ENCODE measurements around the gene FBLN1.

Gene FBLN1

DNA sequence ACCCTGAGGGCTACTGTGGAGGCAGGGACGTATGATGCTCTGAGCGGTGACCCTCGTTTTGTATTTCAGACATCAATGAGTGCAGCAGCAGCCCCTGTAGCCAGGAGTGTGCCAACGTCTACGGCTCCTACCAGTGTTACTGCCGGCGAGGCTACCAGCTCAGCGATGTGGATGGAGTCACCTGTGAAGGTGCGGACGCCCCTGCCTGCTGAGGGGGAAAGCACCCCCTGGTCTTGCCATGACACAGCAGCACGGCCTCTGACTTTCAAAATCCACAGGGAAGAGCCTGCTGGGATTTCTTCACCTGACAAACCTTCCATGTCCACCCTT lies 44.3 kb downstream of the FBLN1 start:
- peaks cover 56% of the 10 kb centered on the region for H3K36me3 Mint-ChIP-seq (ENCODE audit: low read depth)
- no peaks in the 10 kb centered on the region for H3K9me3 Mint-ChIP-seq
- H3K27me3 Mint-ChIP-seq (ENCODE audit: low read depth, poor library complexity): peaks cover 6% of the 10 kb centered on the region
- no peak overlapping the region for H3K27ac Mint-ChIP-seq
- H3K4me3 Mint-ChIP-seq: no peak overlapping the region
- TF ChIP-seq, protein P1, sequence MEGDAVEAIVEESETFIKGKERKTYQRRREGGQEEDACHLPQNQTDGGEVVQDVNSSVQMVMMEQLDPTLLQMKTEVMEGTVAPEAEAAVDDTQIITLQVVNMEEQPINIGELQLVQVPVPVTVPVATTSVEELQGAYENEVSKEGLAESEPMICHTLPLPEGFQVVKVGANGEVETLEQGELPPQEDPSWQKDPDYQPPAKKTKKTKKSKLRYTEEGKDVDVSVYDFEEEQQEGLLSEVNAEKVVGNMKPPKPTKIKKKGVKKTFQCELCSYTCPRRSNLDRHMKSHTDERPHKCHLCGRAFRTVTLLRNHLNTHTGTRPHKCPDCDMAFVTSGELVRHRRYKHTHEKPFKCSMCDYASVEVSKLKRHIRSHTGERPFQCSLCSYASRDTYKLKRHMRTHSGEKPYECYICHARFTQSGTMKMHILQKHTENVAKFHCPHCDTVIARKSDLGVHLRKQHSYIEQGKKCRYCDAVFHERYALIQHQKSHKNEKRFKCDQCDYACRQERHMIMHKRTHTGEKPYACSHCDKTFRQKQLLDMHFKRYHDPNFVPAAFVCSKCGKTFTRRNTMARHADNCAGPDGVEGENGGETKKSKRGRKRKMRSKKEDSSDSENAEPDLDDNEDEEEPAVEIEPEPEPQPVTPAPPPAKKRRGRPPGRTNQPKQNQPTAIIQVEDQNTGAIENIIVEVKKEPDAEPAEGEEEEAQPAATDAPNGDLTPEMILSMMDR (IDR thresholded peaks at IDR 0.05): no peak
- no peak for DNase-seq
- peaks cover 26% of the 10 kb centered on the region for H3K4me1 Mint-ChIP-seq

DNA sequence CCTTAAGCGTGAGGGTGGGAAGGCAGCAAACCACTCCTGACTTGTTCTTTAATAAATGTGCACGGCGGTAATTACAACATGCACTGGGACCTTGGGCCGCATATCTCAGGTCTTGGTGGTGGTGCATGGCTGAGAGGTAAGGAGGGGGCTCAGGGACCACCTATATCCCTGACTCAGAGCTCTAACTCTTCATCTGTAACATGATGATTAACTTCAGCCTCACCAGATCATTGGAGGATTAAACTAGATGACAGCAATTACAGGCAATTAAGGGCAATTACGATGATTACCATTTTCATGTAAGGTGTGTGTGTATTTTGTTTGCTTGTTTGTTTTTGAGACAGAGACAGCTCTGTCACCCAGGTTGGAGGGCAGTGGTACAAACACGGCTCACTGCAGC lies 45.0 kb downstream of the FBLN1 start:
- Mint-ChIP-seq H3K27ac (no peak overlapping the region), H3K27me3 (ENCODE audit: low read depth, poor library complexity) (peaks cover 6% of the 10 kb centered on the region), H3K4me3 (no peak overlapping the region), H3K9me3 (no peaks in the 10 kb centered on the region), H3K36me3 (ENCODE audit: low read depth) (peaks cover 54% of the 10 kb centered on the region), H3K4me1 (peaks cover 32% of the 10 kb centered on the region)
- TF ChIP-seq, protein P1 (IDR thresholded peaks at IDR 0.05): no peak
- no peak for DNase-seq

DNA sequence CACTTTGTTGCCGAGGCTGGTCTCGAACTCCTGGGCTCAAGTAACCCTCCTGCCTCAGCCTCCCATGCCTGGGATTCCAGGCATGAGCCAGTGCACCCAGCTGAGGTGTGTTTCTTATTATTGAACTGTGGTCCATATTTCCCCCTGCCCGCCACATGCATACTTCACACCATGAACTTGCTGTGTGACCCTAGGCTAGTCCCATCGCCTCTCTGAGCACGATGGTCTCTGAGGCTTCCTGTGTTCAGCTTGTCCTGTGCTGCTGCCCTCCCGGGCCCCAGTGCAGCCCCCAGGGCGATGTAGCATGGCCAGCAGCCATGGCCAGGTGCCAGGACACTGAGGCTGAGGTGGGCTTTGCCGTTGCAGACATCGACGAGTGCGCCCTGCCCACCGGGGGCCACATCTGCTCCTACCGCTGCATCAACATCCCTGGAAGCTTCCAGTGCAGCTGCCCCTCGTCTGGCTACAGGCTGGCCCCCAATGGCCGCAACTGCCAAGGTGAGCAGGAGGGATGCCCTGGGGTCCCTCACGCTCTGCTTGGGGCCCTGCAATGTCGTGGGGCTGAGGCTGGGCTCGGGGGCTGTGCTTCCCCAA lies 45.7 kb downstream of the FBLN1 start:
- peaks cover 38% of the 10 kb centered on the region for H3K4me1 Mint-ChIP-seq
- no peak for DNase-seq
- H3K27ac Mint-ChIP-seq: no peak overlapping the region
- no peaks in the 10 kb centered on the region for H3K9me3 Mint-ChIP-seq
- peaks cover 6% of the 10 kb centered on the region for H3K27me3 Mint-ChIP-seq (ENCODE audit: low read depth, poor library complexity)
- TF ChIP-seq, protein P1 (IDR thresholded peaks at IDR 0.05): no peak
- peaks cover 54% of the 10 kb centered on the region for H3K36me3 Mint-ChIP-seq (ENCODE audit: low read depth)
- no peak overlapping the region for H3K4me3 Mint-ChIP-seq

DNA sequence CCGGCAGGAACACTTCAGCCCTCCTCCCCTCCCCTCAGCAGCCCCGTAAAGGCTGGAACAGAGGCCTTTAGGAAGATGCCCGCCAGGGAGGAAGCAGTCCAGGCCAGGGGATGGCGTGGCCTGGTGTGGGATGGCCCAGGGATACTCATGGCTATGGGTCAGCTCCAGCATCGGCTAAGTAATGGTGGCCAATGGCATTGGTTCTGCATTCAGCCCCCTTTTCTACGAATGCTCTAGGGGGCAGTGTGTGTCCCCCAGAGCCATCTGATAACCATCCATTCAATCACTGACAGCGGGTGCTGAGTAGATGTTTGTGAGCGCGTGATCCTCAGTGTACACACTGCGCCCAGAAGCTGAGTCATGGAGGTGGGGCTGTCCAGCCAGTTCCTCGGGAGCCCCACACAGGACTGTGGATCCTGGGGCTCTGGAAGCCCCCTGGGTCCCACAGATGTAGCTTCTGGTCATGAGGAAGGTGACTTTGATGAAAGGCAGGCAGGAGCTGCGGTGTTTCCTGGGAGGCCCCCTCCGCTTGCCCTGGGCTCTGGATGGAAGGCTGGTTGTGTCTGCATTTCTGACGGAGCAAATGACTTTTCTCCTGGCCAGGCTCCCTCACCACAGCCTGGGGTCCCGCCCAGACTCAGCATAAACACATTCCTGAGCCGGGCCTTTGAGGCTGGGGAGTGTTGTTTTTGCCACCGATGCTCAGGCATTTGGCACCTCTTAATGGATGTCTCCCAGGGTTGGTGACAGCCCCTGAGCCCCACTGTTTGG lies 46.5 kb downstream of the FBLN1 start:
- peaks cover 57% of the 10 kb centered on the region for H3K36me3 Mint-ChIP-seq (ENCODE audit: low read depth)
- DNase-seq: no peak

DNA sequence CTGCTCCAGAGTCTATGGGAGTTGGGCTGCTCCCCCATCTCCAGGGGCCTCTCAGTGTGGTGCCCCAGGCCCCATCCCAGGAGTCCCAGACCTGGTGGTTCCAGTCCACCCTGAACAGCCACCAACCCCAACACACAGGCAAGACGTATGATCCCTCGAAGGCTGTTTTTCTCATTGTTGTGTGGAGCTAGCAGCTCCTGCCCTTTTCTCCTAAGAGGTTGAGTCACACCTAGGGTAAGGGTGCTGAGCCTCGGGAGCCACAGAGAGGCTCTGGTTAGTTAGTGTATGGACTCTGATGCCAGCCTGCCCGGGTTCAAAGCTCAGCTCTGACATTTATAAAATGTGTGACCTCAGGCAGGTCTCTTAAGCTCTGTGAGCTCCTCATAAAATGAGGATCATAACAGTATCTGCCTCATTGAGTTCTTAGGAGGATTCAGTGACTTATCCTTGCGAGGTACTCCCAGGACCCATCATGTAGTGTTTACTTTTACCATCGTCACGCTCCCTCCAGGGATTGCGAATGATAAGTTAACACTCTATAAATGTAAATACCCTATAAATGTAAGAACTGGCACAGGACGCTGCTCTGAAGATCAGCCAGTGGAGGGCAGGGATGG lies 47.2 kb downstream of the FBLN1 start:
- TF ChIP-seq, protein P1 (IDR thresholded peaks at IDR 0.05): no peak
- Mint-ChIP-seq H3K27me3 (ENCODE audit: low read depth, poor library complexity) (peaks cover 6% of the 10 kb centered on the region), H3K4me1 (peaks cover 45% of the 10 kb centered on the region), H3K36me3 (ENCODE audit: low read depth) (peaks cover 51% of the 10 kb centered on the region), H3K4me3 (no peak overlapping the region), H3K9me3 (no peaks in the 10 kb centered on the region), H3K27ac (no peak overlapping the region)
- DNase-seq: no peak

More for the DNA sequence above, 46.5 kb downstream of the FBLN1 start:
- no peak overlapping the region for H3K27ac Mint-ChIP-seq
- peaks cover 6% of the 10 kb centered on the region for H3K27me3 Mint-ChIP-seq (ENCODE audit: low read depth, poor library complexity)
- no peaks in the 10 kb centered on the region for H3K9me3 Mint-ChIP-seq
- TF ChIP-seq, protein P1 (IDR thresholded peaks at IDR 0.05): no peak
- H3K4me3 Mint-ChIP-seq: no peak overlapping the region
- H3K4me1 Mint-ChIP-seq: peaks cover 45% of the 10 kb centered on the region
